Endodermal cell (in vitro differentiated cells): ENCODE results near the gene RPS6KA2. TPM values are rescaled to one million over a fixed set of nuclear protein-coding genes. Genes with fewer than 3 reads are reported as not detected.

ENCODE experiments used
- DNase-seq: peaks from one replicate; pipeline ENCODE4 v3.0.0-alpha.2; 2017
- H3K27ac ChIP-seq: 2 replicates; pipeline ENCODE4 v1.5.1; 2013; ENCODE audit warnings: mild to moderate bottlenecking, low read depth, low read length, moderate library complexity
- H3K27me3 ChIP-seq: 2 replicates; pipeline ENCODE4 v1.6.1; 2013; ENCODE audit warnings: mild to moderate bottlenecking, low read length, moderate library complexity; ENCODE audit not compliant: insufficient read depth, control insufficient read depth, poor library complexity, severe bottlenecking
- H3K36me3 ChIP-seq: 2 replicates; pipeline ENCODE4 v1.7.0; 2013; ENCODE audit warnings: mild to moderate bottlenecking, low read length, moderate library complexity; ENCODE audit not compliant: control insufficient read depth, insufficient read depth
- H3K4me1 ChIP-seq: one replicate; pipeline ENCODE4 v1.7.0; 2013; ENCODE audit warnings: low read length; ENCODE audit not compliant: control insufficient read depth, insufficient read depth
- H3K4me3 ChIP-seq: 2 replicates; pipeline ENCODE4 v1.5.1; 2013; ENCODE audit warnings: mild to moderate bottlenecking, low read length, moderate library complexity
- H3K9ac ChIP-seq: 2 replicates; pipeline ENCODE4 v1.6.1; 2013; ENCODE audit warnings: mild to moderate bottlenecking, low read length, moderate library complexity; ENCODE audit not compliant: poor library complexity, severe bottlenecking; ENCODE audit errors: extremely low read depth
- H3K9me3 ChIP-seq: 2 replicates; pipeline ENCODE4 v1.6.1; 2013; ENCODE audit warnings: mild to moderate bottlenecking, low read length, moderate library complexity; ENCODE audit not compliant: control insufficient read depth
- H3K27ac Mint-ChIP-seq: 2 replicates; pipeline ENCODE4 v1.8.0; 2020; ENCODE audit warnings: mixed read lengths
- H3K27me3 Mint-ChIP-seq: 2 replicates; pipeline ENCODE4 v1.8.0; 2021; ENCODE audit warnings: mild to moderate bottlenecking, mixed read lengths; ENCODE audit not compliant: insufficient read depth
- H3K36me3 Mint-ChIP-seq: 2 replicates; pipeline ENCODE4 v1.8.0; 2020; ENCODE audit warnings: low read depth, mixed read lengths
- H3K4me1 Mint-ChIP-seq: 2 replicates; pipeline ENCODE4 v1.8.0; 2020; ENCODE audit warnings: mixed read lengths
- H3K4me3 Mint-ChIP-seq: 2 replicates; pipeline ENCODE4 v1.8.0; 2020; ENCODE audit warnings: mild to moderate bottlenecking, moderate library complexity, mixed read lengths
- H3K9me3 Mint-ChIP-seq: 2 replicates; pipeline ENCODE4 v1.8.0; 2020; ENCODE audit warnings: mild to moderate bottlenecking, mixed read lengths
- CTCF ChIP-seq: fragments of 200-600 bp; sonication (generic); conservative IDR thresholded peaks from 2 replicates; pipeline ENCODE4 v1.5.0; 2021; ENCODE audit warnings: antibody characterized with exemption, mild to moderate bottlenecking
- WGBS, 2 experiments: methylation state at CpG; one replicate each; pipeline versions ENCODE4 v1.1.5 to v1.1.7; 2013; ENCODE audit warnings: missing lambda C conversion rate in 2 of 2, mixed read lengths in 1 of 2; ENCODE audit not compliant: insufficient coverage in 1 of 2, insufficient read length in 1 of 2; 5-methylcytosine and 5-hydroxymethylcytosine counted together
- total RNA-seq, 2 donors: library from RNA; stranded (reverse); fragmentation: NEBNext Ultra II Directional in 1 of 2; extraction: Animal tissue kit (Norgen Biotek cat#: 25700) in 1 of 2; gene quantifications; 2 replicates in 1 of 2; 3 replicates in 1 of 2; pipeline ENCODE4 v1.2.1, GENCODE V29; 2021

The RPS6KA2 gene
- total RNA-seq, 2 donors from 2014 or later, result 17.9 to 23.9 TPM

DNA sequence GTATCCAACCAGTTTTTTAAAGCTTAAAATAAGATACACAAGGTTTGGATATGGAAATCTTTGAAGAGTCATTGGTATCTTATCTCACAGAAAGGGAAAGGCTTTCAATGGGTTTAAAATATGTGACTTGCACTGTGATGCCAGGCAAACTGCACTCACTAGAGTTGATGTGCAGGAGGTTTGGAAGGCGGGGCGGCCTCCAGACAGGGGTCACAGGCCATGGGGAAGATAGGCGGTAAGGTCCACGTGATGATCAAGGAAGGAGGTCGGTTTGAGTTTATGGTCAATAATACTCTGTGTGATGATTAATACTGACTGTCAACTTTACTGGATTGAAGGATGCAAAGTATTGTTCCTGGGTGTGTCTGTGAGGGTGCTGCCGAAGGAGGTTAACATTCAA lies 31.1 kb downstream of the RPS6KA2 start:
- no peaks in the 10 kb centered on the region for H3K27me3 ChIP-seq
- Mint-ChIP-seq H3K4me3 (no peak overlapping the region), H3K36me3 (peaks cover 6% of the 10 kb centered on the region), H3K9me3 (no peaks in the 10 kb centered on the region), H3K27me3 (no peaks in the 10 kb centered on the region), H3K4me1 (peaks cover 9% of the 10 kb centered on the region), H3K27ac (no peak overlapping the region)
- no peak overlapping the region for H3K27ac ChIP-seq
- 91 to 94% methylated on average over 6 of the region's 6 CpGs for WGBS, 2 experiments
- DNase-seq, result peak; percentile 28
- H3K36me3 ChIP-seq, result no peaks in the 10 kb centered on the region
- no peaks in the 10 kb centered on the region for H3K9me3 ChIP-seq
- no peak for TF ChIP-seq CTCF
- H3K4me3 ChIP-seq, result no peak overlapping the region
- no peak overlapping the region for H3K9ac ChIP-seq
- H3K4me1 ChIP-seq, result no peaks in the 10 kb centered on the region

DNA sequence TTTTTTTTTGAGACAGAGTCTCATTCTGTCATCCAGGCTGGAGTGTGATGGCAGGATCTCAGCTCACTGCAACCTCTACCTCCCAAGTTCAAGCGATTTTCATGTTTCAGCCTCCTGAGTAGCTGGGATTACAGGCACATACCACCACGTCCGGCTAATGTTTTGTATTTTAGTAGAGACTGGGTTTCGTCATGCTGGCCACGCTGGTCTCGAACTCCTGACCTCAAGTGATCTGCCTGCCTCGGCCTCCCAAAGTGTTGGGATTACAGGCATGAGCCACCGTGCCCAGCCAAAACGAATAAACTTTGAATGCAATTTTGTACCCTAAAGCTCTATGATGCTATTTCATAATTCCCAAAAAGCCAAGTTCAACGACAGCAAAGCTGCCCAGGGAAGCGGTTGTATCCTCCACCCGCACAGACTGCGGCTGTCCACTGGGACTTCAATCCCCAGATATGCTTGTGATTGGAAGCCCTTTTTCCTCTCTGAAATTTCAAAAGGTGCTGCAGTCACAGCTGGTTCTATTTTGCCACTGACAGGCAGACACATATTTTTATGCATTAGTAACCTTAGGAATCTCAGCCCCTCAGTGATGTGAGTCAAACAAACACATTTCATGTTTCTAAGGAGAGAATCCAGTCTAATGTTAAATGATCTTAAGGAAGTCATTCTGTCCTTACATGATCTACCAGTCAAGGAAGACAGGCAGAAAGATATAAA lies 31.8 kb downstream of the RPS6KA2 start:
- WGBS, 2 experiments, result 95 to 99% methylated on average over 12 to 13 of the region's 13 CpGs
- Mint-ChIP-seq H3K27ac (no peak overlapping the region), H3K36me3 (peaks cover 6% of the 10 kb centered on the region), H3K4me1 (peaks cover 9% of the 10 kb centered on the region), H3K27me3 (no peaks in the 10 kb centered on the region), H3K4me3 (no peak overlapping the region), H3K9me3 (no peaks in the 10 kb centered on the region)
- H3K4me3 ChIP-seq, result no peak overlapping the region
- H3K36me3 ChIP-seq, result no peaks in the 10 kb centered on the region
- TF ChIP-seq CTCF, result no peak
- H3K27ac ChIP-seq, result no peak overlapping the region
- no peaks in the 10 kb centered on the region for H3K9me3 ChIP-seq
- H3K9ac ChIP-seq, result no peak overlapping the region
- DNase-seq, result peak; percentile 20
- no peaks in the 10 kb centered on the region for H3K27me3 ChIP-seq
- H3K4me1 ChIP-seq, result no peaks in the 10 kb centered on the region

GRCh38 chr6:166592821-166593220 lies 34.2 kb downstream of the RPS6KA2 start:
- TF ChIP-seq CTCF, result no peak
- no peaks in the 10 kb centered on the region for H3K9me3 ChIP-seq
- peaks cover 3% of the 10 kb centered on the region for H3K4me1 Mint-ChIP-seq
- H3K27me3 Mint-ChIP-seq, result no peaks in the 10 kb centered on the region
- no peak overlapping the region for H3K27ac ChIP-seq
- WGBS, 2 experiments, result 90 to 91% methylated on average over 4 to 8 of the region's 9 CpGs
- no peaks in the 10 kb centered on the region for H3K9me3 Mint-ChIP-seq
- DNase-seq, result peak; percentile 21
- H3K27ac Mint-ChIP-seq, result no peak overlapping the region
- no peak overlapping the region for H3K4me3 Mint-ChIP-seq
- no peaks in the 10 kb centered on the region for H3K4me1 ChIP-seq
- H3K36me3 Mint-ChIP-seq, result no peaks in the 10 kb centered on the region
- no peak overlapping the region for H3K9ac ChIP-seq
- no peak overlapping the region for H3K4me3 ChIP-seq
- H3K36me3 ChIP-seq, result no peaks in the 10 kb centered on the region
- H3K27me3 ChIP-seq, result no peaks in the 10 kb centered on the region
